Skin of body (tissue), 2 donors: ENCODE measurements around the gene PSPN. TPM values are rescaled to one million over a fixed set of nuclear protein-coding genes. Genes with fewer than 3 reads are reported as not detected.
"Not testable (repeated sequence)": the region's sequence is repeated elsewhere in the genome, so short reads cannot be mapped to it uniquely, and the experiment has no call there.

Experiments
- DNase-seq: peaks from one replicate; lab custom pipeline; 2025; lab: John Stamatoyannopoulos, UW
- total RNA-seq: library from RNA; depleted of rRNA; stranded (reverse); fragments of >200 nt; gene quantifications from one replicate; pipeline ENCODE4 v1.2.3, GENCODE V29; 2014

The PSPN gene
- total RNA-seq, 1 donor from 2014 or later, result 0.59 TPM

DNA sequence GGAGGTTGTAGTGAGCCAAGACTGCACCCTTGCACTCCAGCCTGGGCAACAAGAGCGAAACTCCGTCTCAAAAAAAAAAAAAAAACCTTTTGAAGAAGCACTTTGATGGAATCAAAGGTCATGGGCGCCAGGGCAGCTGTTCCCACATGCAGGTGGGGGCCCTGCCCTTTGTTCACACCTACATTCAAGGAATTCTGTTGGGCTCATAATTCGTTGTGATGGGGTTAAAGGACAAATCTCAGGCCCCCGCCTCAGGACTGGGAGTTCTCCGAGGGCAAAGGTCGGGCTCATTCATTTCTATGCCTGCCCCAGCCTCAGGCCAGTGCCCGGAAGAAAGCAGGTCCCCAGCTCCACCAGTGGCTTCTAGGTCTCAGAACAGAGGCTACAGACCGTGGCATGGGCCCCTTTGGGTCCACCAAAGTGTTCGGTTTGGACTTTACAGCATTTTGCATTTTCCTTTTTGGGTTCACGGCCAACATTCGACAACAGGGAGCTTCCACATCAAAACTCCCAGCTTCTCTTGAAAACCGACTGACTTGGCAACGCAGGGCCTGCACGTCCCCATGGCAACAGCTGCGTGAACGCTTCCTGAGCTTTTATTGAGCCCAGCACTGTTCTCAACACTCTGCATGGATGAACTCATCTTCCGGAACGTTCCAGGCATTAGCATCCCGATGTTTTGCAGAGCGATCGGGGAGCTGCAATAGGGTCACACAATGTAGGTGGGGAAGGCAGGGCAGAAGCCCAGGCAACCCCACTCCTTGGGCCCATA, 27.3 kb upstream of the PSPN start:
- DNase-seq, result peak; percentile 75

DNA sequence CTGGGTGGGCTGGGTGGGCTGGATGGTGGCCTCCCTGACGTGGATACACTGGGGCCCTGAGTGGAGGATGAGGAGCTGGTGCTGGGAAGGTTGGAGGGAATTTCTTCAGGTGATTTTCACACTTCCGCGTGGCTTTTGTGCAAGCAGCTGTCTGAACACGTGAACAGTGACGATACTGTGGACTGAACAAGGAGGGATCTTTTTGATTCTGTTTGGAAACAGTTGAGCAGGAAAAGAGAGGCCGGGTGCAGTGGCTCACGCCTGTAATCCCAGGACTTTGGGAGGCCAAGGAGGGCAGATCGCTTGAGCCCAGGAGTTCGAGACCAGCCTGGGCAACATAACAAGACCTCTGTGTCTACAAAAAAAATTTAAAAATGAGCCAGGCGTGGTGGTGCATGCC, 26.3 kb upstream of the PSPN start:
- DNase-seq, result no peak

DNA sequence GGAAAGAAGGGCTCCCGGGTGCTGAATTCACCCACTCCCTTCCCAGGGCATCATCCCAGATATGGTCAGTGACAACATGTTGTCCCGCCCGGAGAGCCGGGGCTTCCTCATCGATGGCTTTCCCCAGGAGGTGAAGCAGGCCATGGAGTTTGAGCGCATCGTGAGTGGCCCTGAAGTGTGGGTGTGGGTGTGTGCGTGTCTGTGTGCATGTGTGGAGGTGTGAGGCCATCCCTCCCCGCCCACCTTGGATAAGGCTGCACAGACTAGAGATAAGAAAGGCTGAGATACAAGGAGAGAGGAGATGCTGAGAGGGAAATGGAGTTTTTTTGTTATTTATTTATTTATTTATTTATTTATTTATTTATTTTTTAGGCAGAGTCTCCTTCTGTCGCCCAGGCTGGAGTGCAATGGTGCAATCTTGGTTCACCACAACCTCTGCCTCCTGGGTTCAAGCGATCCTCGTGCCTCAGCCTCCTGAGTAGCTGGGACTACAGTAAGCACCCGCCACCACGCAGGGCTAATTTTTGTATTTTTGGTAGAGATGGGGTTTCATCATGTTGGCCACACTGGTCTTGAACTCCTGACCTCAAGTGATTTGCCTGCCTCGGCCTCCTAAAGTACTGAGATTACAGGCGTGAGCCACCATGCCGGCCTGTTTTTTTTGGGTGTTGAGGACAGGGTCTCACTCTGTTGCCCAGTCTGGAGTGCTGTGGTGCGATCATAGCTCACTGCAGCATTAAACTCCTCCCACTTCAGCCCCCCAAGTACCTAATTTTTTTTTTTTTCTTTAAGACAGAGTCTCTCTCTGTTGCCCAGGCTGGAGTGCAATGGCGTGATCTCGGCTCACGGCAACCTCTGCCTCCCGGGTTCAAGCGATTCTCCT, 24.6 kb upstream of the PSPN start:
- not testable (repeated sequence) for DNase-seq

DNA sequence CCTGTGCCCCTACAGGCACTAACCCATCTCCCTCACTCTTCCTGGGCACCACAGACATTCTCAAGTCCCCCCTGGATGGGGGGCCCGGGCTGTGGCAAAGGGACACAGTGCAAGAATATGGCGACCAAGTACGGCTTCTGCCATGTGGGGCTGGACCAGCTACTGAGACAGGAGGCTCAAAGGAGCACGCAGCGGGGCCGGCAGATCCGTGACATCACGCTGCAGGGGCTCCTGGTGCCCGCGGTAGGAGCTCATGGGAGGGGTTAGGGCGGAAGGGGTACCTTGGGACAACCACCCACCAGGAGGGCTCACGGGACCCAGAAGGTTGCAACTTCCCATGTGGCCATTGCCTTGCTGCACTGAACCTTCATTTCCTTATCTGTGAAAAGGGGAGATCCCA, 20.6 kb upstream of the PSPN start:
- DNase-seq, result no peak

DNA sequence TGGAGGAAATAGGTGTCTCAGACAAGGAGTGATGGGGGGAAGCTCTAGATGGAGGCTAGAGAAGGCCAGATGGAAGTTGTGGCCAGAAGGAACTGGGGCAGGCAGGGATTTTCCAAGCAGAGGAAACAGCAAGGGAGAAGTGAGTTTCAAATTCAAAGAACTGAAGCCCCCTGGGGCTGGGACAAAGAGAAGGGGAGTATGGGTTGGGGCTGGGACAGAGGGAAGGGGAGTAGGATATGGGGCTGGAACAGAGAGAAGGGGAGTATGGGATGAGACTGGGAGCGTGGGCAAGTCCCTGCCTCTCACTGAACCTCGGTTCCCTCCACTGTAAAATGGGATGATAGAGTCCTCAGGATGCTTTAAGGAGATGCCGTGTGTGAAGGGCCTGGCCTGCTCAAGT, 19.1 kb upstream of the PSPN start:
- DNase-seq, result no peak

DNA sequence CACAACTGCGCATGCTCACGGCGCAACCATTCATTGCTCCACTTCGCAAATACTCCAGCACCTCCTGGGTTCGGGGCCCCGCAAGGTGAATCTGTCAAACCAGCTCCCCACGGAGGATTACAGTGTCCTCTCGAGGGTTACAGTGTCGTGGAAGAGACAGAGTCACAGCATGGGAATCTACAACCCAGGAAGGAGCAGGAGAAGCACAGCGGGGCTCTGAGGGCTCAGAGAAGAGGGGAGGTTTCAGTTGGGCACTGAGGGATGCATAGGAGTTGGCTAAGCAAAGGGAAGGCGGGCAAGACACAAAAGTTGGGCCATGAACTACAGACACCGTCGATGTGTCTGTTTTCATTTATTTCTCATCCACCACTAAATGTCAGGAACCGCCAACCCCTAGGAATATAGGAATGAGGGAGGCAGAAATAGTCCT, 18.3 kb upstream of the PSPN start:
- DNase-seq, result no peak

DNA sequence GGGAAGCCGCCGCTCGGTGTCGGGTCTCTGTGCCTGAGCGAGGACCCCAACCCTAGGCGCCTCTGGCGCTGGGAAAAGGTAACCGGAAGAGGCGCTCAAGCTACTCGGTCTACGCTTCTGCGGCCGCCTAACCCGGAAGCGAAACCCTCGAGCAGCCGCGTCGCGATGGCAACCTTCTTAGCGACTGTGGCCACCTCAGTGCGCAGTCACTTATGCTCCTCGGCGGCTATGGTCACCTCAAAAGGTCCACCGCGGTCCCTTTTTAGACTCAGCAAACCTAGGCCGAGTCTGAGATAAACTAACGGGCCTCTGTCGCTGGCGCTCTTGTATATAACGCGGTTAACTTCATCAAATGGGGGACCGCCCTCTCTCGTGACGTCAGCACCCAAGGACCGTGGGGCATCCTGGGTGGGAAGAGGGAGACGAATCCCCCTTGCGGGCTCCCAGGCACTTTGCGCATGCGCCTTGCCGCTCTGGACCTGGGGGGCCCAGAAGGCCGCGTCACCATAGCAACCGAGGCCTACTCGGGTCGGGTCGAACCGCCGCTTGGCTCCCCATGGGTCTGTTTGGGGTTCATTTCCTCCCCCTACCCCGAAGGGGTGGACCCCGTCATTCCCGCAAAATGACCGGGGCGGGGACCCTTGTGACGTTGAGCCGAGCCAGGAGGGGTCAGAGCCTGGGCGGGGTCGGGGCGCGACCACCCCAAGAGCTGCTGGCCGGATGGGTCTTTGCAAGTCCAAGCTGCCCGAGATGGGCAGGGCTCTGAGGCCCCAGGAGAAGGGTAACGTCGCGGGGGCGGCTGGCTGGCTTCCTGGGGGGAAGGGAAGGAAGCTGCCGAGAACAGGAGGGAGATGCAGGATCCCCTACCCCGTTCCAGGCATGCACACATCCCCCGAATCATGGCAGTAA, 17.6 kb upstream of the PSPN start, which contains the start of gene GTF2F1:
Gene GTF2F1, minus strand, starts transcription at position 91 of the 909 bp plus-strand sequence. CDS start 169 bp downstream, outside the sequence.
- peak; percentile 97 for DNase-seq

DNA sequence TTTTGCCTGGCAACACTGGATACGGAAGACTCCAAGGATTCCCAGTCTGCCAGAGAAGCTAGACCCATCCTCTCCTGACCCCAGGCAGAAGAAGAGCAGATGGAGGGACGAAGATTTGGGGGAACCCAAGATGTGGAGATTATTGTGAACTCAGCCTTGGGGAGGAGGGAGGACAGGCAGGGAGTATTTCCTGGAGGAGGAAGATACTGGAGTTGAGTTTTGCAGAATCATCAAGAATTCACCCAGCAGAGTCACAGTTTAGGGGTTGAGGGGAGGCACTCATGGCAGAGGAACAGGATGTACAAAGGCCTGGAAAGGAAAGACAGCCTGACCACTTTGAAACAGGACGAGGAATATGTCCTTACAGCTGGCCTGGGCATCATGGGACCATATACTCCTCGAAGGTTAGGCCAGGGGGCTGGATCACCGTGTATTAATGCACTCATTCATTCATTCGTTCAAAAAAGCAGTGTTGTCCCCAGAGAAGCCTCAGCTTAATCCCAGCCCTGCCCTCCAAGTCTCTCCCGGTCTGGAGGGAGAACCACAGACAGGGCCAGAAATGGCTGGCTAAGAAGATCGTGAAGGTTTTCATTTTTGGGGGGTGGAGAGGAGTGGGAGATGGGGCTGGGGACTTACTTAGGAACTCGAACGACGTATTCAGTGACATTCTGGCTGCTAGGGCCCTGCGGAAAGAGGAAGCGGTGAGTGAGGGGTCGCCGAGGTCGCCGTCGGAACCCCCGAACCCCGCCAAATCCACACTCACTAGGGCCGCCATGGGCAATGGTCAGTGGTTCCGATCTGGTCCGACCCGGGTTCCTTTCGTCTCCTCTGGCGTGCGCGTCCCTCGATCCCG, 16.7 kb upstream of the PSPN start:
- DNase-seq, result no peak

DNA sequence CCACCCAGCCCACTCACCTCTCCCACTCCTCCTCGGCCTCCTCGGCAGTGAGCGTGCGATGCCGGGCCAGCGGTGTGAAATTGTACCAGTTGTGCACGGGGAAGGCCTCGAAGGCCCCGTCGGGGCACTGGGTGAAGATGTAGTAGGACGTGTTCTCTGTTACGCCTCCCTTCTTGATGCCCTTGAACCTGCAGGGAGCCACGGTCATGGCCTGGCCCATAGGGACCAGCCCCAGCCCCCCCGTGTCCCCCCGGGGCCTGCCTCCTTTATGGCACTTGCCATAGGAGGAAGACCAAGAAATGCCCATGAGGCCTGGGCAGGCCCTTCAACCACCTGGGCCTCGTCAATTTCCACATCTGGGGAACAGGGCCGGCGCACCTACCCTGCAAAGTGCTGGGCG, 11.6 kb upstream of the PSPN start:
- no peak for DNase-seq

DNA sequence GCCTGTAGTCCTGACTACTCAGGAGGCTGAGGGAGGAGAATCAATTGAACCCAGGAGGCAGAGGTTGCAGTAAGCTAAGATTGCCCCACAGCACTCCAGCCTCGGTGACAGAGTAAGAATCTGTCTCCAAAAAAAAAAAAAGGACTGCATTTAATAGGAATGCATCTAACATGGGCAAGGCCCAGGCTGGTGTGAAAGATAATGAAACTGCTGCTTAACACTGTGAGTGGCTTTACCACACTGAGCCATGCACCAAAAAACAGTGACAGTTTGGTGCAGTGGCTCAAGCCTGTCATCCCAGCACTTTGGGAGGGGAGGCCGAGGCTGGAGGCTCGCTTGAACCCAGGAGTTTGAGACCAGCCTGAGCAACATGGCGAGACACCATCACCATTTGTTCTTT, 8.6 kb upstream of the PSPN start:
- no peak for DNase-seq

DNA sequence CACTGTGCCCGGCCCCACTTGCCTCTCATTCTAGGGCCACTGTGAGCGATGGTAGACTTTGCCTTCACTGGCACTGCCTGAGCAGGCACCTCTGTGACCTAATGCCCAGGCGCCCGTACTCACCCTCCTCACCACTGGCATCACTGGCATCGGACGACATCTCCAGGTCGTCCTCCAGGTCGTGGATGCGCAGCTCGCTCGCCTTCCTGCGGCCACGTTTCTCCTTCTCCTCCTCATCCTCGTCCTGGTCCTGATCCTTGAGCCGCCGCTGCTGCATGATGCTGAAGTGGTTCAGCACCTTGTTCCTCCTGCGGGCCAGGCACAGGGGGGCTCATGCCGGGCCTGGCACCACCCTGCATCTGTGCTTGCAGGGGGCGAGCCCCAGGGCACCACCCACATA, 7.5 kb upstream of the PSPN start:
- no peak for DNase-seq

DNA sequence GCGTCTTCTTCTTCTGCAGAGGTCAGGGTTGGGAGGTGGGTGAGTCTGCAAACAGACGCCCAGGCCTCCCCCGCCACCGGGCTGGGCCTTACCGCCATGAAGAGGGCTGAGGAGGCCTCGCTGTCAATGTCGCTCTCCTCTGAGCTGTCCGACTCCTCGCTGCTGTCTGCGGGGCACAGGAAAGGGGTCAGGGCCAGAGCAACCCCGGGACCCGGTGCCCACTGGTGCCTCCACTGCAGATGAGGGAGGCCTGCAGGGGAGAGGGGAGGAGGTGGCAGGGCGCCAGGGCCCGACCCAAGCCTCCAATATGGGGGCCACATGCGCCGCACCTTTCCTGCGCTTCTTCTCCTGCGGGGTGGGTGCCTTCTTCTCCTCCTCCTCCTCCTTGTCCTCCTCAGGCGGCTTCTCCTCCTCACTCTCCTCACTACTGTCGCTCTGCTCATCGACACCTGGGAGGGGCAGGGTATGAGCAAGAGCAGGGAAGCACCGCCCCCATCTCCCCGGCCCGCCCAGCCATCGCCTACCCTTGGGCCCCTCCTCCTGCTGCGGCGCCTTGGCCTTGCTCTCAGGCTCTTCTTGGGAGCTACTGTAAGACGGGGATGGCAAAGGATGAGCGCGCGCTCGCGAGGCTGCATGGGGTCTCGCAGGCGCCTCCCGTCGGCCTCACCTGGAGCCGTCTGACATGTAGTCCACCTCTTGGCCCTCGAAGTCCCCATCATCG, 5.5 kb upstream of the PSPN start:
- DNase-seq, result no peak

DNA sequence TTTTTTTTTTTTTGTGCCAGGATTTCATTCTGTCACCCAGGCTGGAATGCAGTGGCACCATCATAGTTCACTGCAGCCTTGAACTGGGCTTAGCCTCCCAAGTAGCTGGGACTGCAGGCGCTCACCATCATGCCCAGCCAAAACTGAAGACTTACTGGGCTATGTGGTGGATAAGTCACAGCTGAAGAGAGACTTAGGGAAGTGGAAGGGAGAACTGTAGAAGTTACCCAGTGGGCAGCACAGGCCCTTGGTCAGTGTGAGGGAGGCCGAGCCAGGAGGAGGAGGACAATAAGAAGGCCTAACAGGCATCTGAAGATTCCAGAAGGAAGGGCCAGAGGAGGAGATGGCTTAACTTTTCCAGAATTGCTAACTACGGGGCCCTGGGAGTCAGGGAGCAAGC, 4.0 kb upstream of the PSPN start:
- DNase-seq, result no peak

DNA sequence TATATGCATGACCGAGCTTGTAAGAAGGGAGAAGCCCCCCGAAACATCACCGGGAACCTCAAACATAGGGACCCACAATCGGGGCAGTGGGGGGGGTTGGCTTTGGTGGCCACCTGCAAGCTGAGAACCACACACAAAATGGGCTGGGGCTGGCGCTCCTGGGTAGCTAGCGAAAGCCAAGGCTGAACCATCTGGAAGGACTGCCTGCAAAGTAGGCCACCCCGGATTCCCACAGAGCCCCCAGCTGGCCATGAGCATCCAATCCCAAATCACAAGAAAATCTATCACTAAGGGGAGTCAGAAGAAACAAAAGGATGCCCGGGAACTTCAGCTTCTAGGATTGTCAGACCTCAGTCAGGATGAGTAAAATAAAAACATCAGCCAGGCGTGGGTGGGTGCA, 2.8 kb upstream of the PSPN start:
- DNase-seq, result no peak

DNA sequence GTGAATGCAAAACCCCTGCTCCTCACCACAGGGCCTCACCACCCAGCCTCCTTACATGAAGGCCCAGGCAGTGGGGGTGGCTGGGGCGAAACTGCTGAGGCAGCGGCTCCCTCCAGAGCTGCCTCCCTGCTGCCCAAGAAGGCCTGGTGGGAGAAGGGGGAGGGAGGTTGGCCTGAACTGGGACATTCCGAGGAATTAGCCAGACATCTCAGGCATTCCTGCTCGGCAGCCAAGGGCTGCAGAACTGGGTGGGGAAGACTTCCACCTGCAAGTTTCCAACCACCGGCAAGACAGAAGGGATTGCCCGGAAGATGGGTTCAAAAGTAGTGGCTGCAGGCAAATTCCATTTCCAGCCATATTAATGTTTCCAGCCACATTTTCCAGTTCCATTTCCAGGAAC, 2.3 kb upstream of the PSPN start:
- no peak for DNase-seq

DNA sequence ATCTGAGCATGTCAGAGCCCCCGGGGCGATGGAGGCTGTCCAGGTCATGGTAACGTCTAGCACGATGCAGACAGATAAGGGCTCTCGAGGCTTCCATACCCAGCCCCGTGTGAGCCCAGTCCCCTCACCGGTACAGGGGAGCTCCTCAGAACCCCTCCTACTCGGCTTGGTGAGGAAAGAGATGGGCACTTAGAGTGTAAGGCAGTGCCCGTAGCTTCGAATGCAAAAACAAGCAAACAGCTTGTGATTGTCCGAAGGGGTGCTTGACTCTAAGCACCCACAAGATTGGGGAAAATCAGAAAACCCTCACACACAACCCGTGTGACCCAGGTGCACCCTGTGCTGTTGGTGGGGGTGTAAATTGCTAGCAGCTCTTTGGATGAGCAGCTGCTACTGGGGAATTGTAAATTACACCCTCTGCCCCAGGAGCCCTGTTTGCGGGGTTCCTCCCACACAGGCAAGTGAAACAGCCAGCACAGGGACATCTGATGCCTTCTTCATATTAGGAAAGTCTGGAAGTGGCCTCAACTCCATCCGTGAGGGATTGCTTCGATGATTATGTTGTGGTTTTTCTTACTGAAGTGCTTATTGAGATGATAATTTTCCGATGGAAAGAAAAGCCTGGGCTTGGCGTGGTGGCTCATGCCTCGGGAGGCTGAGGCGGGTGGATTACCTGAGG, 918 bp upstream of the PSPN start:
- DNase-seq, result no peak

DNA sequence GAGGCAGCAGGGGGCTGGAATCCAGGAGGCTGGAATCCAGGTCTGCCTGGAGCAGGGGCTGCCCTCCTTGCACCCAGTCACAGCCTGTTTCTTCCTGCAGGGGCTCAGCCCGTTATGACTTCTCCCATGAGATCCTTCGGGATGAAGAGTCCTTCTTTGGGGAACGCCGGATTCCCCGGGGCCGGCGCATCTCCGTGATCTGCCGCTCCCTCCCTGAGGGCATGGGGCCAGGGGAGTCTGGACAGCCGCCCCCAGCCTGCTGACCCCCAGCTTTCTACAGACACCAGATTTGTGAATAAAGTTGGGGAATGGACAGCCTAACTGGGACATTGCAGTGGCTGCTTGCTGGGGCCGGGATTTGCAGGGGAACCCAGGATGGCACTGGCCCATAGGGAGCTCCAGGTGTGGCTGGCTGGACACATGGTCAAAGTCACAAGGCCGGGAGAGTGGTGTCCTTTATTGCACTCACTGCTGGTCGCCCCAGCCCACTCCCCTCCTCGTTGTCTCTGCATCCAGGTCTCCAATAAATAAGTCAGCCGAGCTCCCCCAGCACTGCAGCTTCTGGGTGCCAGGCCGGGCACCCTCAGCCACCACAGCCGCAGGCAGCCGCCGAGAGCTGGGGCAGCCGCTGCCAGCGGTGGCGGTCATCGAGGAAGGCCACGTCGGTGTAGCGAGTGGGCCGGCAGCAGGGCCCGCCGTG, 872 bp downstream of the PSPN start:
- no peak for DNase-seq

DNA sequence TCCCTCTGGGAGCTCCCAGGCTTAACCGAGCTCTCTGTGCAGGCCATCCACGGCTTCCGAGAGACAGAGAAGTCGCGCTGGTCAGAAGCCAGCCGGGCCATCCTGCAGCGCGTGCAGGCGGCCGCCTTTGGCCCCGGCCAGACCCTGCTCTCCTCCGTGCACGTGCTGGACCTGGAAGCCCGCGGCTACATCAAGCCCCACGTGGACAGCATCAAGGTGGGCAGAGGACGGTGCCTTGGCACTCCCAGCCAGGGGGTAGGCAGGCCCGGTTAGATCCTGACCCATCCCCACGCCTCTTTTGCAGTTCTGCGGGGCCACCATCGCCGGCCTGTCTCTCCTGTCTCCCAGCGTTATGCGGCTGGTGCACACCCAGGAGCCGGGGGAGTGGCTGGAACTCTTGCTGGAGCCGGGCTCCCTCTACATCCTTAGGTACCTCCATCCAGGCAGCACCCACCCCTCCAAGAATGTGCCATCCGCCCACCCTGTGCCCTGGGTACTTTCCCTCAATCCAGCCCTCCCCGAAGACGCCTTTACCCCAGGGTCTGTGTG, 1.5 kb downstream of the PSPN start:
- no peak for DNase-seq

DNA sequence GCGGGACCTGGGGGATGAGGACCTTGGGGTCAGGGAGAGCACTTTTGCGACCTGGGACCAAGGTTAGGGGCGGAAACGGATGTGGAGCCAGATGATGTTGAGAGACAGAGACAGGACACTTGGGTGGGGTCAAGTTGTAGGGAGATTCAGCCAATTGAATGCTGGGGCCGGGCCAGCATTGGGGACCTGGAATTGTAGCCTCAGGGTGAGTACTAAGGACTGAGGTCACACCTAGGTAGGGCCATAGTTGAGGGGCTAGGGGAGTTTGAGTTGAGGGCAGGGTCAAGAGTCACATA, 2.0 kb downstream of the PSPN start:
- DNase-seq, result no peak
